ENCODE results near the gene DISP1.
"Not testable (repeated sequence)": the region's sequence is repeated elsewhere in the genome, so short reads cannot be mapped to it uniquely, and the experiment has no call there.

Gene DISP1

DNA sequence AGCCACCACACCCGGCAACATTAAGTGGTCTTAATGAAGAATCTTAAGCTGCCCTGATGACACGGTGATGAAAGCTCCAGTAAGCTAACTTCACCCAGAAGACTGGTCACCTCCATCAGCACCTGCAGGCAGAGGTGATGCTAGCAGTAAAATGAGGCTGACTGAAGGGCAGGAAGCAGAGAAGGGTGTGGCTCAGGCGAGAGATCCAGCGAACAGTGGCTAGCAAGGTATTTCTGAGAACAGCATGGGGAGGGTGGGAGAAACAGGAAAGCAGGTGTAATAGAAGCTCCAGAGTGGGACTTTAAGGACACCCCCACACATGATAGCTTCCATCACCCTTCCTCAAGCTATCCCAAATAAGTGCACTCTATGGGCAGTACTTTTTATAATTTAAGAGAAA lies 15.9 kb upstream of the DISP1 start:
- DNase-seq: no peak

DNA sequence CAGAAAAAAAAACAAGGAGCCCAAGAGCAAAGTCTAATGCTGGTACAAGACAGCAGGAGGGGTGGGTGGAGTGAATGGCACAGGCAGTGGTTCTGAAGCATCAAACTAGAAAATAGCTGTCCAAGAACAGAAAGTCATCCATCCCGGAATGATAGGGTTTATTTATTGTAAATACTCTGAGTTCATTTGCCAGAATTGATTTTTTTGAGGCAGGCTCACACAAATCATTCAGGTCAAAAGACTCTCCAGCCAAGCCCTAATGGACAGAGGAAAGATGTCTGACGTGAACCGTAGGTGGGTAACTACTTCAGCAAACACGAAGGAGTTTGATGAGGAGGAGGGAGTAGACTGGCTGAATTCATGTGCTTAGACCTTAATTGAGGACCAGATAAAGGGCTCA lies 13.8 kb upstream of the DISP1 start:
- DNase-seq: no peak

DNA sequence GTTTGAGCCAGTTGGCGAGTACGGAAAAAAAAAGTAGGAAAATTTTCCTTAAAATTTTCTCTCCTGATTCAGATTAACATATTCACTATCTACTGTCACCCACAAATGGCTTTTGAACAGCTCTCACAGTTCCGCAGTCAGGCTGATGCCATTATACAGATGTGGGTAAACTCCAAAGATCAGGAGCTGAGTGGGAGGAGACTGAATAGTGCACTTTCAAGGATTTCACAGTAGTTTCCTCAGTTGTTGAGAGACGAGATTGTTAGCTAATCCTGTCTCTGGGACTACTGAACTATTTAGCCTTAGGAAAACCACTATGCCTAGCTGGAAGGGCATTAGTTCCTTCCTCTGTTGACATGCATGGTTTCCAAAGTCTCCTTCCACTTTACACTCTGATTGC lies 3.2 kb upstream of the DISP1 start:
- DNase-seq: no peak

DNA sequence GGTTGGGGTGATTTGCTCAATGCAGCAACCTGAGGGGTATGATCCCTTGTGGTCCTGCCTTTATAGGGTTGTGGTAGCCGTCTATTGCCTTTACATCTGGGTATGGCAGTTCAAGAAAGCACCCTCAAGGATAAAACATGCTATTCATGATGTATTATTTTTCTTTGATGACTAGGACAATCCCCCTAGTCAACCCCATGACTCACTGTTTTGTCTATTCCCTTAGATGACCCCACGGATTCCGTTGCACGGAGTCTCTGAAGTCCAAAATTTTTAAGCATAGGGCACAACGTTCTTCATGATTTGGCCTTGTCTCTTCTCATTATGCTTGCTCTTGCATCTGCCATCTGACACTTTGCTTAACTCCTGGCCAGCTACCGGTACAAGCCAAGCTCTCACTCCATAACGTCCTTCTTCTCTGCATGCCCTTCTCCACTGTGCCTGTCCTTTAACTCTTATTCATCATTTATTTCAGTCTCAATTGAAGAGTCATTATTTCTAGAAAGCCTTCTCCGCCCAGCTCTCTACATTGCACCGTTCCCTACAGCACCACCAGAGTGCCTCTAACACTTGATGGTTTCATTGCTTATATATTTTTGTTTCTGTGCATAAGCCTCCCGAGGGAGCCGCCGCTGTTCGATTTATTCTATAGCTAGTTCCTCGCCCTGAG lies 838 bp upstream of the DISP1 start:
- DNase-seq: no peak

DNA sequence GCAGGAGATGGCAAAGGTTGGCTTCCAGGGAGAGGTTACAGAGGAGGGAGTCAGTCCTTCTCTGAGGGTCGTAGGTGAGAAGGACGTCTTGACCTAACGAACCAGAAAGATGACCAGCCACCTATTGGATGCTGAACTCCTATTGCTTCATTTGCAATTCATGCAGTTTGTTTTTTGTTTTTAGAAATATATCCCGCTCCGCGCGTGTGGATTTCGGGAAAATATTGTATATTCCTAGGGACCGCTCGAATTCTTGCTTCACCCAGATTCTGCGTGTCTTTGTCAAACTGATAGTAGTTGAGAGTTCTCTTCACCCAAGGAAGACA lies 564 bp downstream of the DISP1 start:
- no peak for DNase-seq

DNA sequence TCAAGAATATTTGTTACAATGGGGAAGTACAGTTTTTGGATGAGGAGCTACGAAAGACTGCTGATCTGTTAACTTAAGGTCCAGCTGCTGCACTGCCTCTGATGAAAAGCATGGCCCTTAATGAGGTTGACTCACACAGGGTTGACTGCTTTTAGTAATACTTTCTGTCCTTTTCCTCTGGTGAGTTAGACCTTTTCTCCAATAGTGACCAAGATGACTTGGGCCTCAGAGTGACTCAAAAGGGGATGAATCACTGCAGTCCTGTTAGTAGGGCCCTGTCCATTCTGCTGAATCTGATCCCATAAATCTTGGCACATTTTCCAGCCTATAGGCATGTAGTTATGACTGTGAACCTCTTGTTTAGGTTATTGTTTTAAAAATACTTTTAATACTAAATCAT lies 2.7 kb downstream of the DISP1 start:
- DNase-seq: no peak

DNA sequence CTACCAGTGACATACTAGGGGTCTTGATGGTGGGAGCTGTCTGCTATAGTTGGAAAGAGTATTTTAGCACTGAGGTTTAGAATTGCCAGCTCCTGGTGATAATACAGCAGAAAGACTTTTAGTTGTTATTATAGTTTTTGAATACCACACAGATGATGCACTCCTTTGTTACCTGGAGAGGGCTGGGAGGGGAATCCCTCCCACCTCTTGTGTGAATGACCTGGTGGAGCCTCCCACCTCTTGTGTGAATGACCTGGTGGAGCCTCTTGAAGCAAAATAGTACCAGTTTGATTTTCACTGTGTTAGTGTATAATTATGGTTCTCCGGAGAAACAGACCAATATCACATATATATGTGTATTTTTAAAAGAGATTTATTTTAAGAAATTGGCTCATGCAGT lies 3.3 kb downstream of the DISP1 start:
- DNase-seq: no peak

DNA sequence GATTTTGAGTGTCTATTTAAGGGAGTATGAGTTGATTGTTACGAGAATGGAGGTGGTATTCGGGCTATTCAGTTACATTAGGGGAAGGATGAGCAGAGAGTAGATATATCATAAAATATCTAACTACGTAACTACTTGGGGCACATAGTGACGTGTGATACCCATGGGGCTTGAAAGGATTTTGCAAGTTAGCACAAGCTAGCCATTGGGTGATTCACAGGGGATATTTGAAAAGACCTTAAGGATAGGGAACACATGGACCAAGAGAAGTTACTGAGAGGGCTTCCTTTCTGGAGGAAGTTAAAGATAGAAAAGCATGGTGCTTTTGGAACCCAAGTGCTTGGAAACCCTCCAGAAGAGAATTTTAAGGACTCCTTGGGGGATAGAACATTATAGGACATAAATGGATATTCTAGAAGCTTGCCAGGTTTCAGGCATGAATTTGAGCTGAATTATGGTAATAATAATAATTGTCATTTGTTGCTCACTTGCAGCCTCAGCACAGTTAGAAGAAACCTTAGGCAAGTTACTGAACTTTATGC lies 5.4 kb downstream of the DISP1 start:
- DNase-seq: no peak

DNA sequence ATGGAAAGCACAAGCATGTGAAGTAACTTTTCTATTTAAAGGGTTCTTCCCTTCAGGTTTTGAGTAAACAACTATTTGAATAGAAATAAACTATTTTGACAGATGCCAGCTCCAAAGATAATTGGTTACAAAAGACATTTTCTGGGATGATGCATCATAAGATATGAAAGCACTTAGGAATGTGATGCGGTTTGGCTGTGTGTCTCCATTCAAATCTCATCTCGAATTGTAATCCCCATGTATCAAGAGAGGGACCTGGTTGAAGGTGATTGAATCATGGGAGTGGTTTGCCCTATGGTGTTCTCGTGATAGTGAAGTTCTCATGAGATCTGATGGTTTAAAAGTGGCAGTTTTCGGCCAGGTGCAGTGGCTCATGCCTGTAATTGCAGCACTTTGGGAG lies 6.4 kb downstream of the DISP1 start:
- no peak for DNase-seq

DNA sequence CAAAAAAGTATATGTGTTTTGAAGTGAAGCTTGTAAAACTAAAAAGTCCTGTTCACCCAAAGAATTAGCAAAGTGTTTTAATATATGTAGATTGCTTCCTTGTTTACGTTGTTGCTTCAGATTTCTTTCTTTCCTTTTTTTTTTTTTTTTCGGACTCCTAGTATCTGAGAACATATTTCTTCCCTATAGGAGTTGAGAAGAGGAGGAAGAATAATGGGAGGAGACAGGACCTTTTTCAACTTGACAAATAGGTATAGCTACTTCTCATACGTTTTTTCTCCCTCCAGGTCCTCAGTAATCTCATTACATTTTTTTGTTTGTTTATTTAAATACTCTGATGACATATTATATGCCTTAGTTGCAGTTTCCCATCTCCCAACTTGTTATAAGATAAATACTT lies 8.9 kb downstream of the DISP1 start:
- DNase-seq: no peak

DNA sequence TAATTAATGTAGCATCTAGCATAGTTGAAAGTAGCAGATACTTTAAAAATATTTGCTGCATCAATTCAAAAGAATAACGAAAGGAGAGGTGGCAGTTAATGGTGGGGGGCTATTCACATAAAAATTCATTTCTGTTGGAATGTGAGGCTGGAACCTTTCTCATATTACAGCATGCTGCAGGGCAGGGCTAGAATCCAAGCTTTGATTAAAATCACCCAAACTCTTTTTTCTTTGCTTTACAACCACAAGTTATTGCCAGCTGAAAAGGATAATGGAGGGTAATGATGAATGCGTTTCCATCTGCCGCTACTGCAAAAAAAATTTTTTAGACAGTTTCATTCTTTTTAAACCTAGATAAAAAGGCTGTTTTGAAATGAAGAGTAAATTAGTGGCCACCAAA lies 9.8 kb downstream of the DISP1 start:
- no peak for DNase-seq

DNA sequence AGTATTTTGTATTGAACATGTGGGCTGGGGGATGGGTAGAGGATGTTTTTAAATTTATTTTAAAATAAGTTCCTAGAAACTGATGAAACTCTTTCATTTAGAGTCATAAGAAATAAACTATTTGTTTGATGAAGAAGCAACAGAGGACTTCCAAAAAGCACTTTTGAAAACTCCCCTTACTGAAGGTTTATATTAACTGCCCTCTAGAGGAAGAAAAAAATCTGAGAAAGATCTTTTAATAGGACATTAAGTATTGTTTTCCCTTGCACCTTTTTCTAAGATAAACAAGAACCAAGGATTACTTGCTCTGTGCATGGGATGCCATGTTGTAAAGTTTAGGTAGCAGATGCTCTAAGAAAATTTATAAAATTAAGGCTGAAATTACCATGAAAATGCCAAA lies 14.1 kb downstream of the DISP1 start:
- no peak for DNase-seq

DNA sequence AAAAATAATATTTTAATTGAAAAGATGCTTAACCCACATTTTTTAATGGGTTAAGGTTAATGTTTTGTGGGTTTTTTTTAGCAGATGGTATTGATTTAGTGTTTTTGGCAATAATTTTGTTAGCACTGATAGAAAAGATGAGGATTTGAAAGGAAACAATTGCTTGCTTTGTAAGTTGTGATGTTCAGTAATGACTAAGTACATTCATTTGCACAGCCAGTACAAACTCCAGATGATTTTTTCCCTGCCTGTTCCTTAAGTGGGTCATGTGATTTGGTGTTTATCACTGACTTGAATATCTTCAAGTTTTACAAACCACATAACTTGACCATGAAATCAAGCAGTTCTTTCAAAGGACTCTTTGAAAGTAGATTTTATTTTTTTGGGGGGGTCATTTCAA lies 15.0 kb downstream of the DISP1 start:
- no peak for DNase-seq

DNA sequence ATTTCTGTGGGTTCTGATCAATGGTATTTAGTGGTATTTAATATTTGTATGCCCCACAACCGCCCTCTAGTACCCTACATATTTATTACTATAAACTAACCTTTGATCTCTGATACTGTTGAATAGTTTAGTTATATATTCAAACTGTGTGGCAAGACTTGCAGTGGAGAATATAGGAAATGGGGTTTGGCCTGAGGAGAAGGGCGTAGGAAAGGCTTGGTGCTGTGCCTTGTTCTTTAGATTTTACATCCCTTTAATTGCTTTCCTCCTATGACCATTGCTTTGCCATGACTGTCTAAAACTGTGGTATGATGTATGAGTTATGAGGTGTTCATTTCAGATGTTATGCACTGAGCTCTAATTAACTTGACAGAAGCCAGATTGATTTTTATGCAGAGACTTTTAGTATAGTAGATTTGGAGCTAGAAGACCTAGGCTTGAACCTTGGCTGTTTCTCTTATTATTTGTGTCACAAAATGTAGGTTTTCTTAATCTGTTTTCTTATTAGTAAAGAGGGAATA lies 18.6 kb downstream of the DISP1 start:
- no peak for DNase-seq

DNA sequence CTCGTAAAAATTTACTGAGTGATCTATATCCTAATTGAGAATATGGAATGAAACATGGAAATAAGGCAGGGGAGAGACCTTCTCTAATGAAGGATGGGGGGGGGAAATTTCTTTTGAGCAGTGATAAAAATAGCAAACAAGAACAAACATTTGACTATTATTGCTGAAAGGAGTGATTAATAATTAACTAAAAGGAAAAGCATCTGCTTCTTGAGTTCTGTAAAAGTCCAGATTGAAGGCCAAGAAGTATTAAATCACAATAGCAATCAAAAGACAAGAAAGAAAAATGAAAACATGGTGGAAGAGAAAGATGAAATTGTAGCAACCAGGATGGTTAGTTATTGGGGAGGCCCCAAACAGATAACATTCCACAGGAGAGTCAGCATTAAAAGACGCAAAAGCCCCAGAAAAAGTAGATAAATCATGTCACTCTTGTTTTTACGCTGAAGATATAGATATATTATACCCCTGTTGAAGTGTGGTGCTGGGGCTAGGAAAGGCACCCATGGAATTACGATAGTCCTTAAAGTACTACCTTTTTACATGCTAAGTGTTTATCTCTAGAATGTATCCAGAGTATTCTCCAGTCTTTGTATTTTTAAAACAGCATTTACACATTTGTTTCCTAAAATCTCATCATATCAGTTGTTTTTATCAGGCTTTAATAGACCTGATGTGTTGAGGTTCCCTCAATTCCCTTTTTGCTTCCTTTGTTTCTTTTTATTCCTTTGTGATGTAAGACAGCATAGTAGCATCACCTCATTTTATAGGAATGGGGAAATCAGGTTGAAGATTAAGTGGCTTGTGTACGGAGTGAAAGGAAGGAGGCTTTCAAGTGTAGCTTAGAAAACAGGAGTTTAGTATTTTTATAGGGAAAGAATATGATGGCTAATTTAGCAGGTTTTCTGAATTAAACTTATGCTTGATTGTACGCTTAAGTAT lies 28.9 kb downstream of the DISP1 start:
- no peak for DNase-seq

DNA sequence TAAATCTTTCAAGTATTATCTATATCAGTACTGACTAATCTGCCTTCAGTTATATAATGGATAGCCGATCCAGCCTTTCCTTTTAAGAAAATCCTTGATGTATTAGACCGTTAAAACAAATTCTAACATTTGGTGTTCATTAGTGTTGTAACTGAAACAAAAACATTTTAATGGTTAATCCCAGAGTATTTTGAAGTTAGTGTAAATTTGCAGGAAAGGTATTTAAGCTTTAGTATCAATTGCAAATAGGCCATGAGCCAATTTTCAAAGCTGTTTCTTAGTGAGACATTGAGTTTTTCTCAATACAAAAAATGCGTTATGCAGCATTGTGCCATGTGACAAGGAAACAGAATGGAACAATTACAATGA lies 29.6 kb downstream of the DISP1 start:
- DNase-seq: no peak

DNA sequence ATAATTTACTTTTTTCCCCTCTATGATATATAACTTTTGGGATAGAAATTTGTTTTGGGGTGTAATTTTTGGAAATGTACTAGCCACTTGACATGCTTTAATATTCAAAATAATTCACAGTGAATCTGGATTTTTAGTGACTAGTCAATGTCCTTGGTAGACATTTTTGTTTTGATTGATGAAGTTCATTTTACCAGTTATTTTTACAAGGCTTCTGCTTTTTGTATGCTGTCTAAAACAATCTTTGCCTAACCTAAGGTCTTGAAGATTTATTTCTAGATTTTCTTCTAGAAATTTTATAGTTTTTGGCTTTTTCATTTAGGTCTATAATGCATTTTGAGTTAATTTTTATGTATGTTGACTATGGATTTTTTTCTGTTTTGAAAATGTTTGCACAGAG lies 30.9 kb downstream of the DISP1 start:
- no peak for DNase-seq

DNA sequence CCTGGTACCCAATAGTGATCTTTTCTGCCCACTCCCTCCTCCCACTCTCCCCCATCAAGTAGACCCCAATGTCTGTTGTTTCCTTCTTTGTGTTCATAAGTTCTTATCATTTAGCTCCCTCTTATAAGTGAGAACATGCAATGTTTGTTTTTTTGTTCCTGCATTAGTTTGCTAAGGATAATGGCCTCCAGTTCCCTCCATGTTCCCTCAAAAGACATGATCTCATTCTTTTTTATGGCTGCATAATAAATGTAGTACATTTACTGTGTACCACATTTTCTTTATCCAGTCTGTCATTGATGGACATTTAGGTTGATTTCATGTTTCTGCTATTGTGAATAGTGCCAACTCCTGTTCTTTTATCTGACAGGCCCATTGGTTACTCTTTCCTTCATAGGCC lies 35.7 kb downstream of the DISP1 start:
- not testable (repeated sequence) for DNase-seq

DNA sequence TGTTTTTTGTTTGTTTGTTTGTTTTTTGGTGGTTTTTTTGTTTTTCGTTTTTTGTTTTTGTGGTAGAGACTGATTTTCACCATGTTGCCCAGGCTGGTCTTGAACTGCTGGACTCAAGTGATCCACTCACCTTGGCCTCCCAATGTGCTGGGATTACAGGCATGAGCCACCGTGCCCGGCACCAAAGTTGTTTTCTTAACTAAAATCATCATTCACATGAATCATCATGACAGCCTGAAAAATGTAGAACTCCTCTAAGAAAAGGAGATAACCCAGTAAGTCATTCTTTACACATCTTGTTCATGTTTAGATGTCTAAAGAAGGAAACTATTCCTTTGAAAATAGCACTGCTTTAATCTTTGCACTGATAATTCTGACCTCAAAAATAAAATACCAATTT lies 37.5 kb downstream of the DISP1 start:
- no peak for DNase-seq

DNA sequence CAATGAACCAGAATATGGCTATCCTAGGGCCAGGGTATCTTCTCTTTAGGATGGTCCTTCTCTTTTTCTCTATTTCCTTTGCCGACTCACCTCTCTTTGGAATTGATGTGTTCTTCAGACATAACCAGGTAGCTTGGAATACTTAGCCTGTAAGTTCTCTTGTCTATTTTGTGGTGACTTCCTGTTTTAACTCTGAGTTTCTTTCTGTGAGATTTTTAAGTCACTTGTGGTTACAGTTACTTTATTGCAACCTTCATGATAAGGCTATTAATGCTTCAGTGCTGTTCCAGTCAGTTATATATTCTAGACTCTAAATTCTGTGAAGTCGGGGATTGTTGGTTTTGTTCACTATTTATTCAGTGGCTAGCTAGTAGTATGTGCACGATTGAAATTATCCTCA lies 46.2 kb downstream of the DISP1 start:
- no peak for DNase-seq
